ENCODE measurements around the gene ECT2L.

The ECT2L gene

DNA sequence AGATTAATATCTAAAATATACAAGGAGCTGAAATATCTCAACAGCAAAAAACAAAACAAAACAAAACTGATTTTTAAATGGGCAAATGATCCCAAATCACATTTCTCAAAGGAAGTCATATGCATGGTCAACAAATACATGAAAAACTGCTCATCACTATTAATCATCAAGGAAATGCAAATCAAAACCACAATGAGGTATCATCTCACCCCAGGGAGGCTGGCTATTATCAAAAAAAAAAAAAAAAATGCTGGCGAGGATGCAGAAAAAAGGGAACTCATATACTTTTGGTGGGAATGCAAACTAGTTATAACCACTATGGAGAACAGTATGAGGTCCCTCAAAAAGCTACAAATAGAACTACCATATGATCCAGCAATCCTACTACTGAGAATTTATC, 157.6 kb downstream of the ECT2L start:
- no peak for DNase-seq (ENCODE audit: extremely low read depth, insufficient read length)
- H3K27me3 ChIP-seq (replicated peaks; ENCODE audit: control insufficient read depth, insufficient read depth, low read length) = no peaks in the 10 kb centered on the region
- H3K36me3 ChIP-seq (ENCODE audit: control insufficient read depth, insufficient read depth, low read length) = no peaks in the 10 kb centered on the region
- TF ChIP-seq, protein P1, sequence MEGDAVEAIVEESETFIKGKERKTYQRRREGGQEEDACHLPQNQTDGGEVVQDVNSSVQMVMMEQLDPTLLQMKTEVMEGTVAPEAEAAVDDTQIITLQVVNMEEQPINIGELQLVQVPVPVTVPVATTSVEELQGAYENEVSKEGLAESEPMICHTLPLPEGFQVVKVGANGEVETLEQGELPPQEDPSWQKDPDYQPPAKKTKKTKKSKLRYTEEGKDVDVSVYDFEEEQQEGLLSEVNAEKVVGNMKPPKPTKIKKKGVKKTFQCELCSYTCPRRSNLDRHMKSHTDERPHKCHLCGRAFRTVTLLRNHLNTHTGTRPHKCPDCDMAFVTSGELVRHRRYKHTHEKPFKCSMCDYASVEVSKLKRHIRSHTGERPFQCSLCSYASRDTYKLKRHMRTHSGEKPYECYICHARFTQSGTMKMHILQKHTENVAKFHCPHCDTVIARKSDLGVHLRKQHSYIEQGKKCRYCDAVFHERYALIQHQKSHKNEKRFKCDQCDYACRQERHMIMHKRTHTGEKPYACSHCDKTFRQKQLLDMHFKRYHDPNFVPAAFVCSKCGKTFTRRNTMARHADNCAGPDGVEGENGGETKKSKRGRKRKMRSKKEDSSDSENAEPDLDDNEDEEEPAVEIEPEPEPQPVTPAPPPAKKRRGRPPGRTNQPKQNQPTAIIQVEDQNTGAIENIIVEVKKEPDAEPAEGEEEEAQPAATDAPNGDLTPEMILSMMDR (IDR thresholded peaks at IDR 0.05; ENCODE audit: insufficient read depth, low read length, poor library complexity, severe bottlenecking) = no peak
- H3K4me3 ChIP-seq (replicated peaks; ENCODE audit: low read depth, low read length) = no peak overlapping the region

All from GM06990 (cell line).